Measurements from ENCODE around the gene STON1. TPM values are rescaled to one million over a fixed set of nuclear protein-coding genes. Genes with fewer than 3 reads are reported as not detected.

STON1 gene
- polyA plus RNA-seq, 2 of the 4 experiments (the other 2 are of a cell fraction) = 0.88 to 1.0 TPM

- peak in 1 of 2 experiments; percentile 42 for DNase-seq (ENCODE audit: low read depth in 1 of 2, low spot score in 1 of 2)
- ChIA-PET CTCF (interaction anchor here (1.1 to 2.7 kb wide), 6 partner anchors 9 to 1543 kb away, joined by 4 to 15 read pairs (median 6); no protein-coding TSS in a partner anchor), POLR2A (no interaction called here)
- 3% methylated on average over 7 of the region's 7 CpGs for WGBS (ENCODE audit: missing lambda C conversion rate)
- H3K4me1 ChIP-seq = no peaks in the 10 kb centered on the region
- no peaks in the 10 kb centered on the region for H3K9me3 ChIP-seq
- ATAC-seq = peak; percentile 88 to 95
- no peak overlapping the region for H3K27ac ChIP-seq
- H3K4me2 ChIP-seq = no peak overlapping the region
- TF ChIP-seq SMC3 (IDR thresholded peaks at IDR 0.05) = peak; percentile 31; the same call in 2 of the 3 replicates
- TF ChIP-seq ELK1 (IDR thresholded peaks at IDR 0.05; ENCODE audit: low read depth, low read length) = no peak
- TF ChIP-seq CTCF (IDR thresholded peaks at IDR 0.05) = peak; percentile 45; the same call in 2 of the 3 replicates
- TF ChIP-seq RAD21 (conservative IDR thresholded peaks at IDR 0.05 in 1 of 2, IDR thresholded peaks at IDR 0.05 in 1 of 2) = peak; percentile 37 to 55; a peak in 3 of 5 replicates
- FAIRE-seq = no peak
- H3K4me3 ChIP-seq = no peak overlapping the region
Observed at GRCh38 chr2:48601349-48601748, 71.4 kb downstream of the STON1 start.

- Histone ChIP-seq H3K9me3 (no peaks in the 10 kb centered on the region), H3K4me3 (no peak overlapping the region), H3K27ac (no peak overlapping the region), H3K4me2 (no peak overlapping the region), H3K4me1 (no peaks in the 10 kb centered on the region)
- 56% methylated on average over 5 of the region's 5 CpGs for WGBS (ENCODE audit: missing lambda C conversion rate)
- FAIRE-seq (no peak), ATAC-seq (no peak), DNase-seq (ENCODE audit: low read depth in 1 of 2, low spot score in 1 of 2) (no peak)
- ChIA-PET POLR2A (no interaction called here), CTCF (interaction anchor here (0.9 to 1.2 kb wide), 2 partner anchors 11 to 17 kb away, joined by 3 read pairs; no protein-coding TSS in a partner anchor)
- TF ChIP-seq HOXA7 (CRISPR knock-in tag; IDR thresholded peaks at IDR 0.05) (no peak), NFE2L2 (conservative IDR thresholded peaks at IDR 0.05; ENCODE audit: low read length) (no peak), ZNF302 (CRISPR knock-in tag; IDR thresholded peaks at IDR 0.05) (no peak), CHD4 (IDR thresholded peaks at IDR 0.05; ENCODE audit: borderline replicate concordance) (no peak)
Observed at GRCh38 chr2:48605482-48606175, 75.7 kb downstream of the STON1 start.

GRCh38 chr2:48607307-48608014 is 77.5 kb downstream of the STON1 start:
- WGBS (ENCODE audit: missing lambda C conversion rate) = 31% methylated on average over 10 of the region's 10 CpGs
- no peak for DNase-seq (ENCODE audit: low read depth in 1 of 2, low spot score in 1 of 2)
- TF ChIP-seq SMC3 (IDR thresholded peaks at IDR 0.05) = no peak
- TF ChIP-seq HDAC2 (IDR thresholded peaks at IDR 0.05) = no peak
- no peak for TF ChIP-seq EHMT2 (IDR thresholded peaks at IDR 0.05; ENCODE audit: low read depth)
- TF ChIP-seq E2F6 (IDR thresholded peaks at IDR 0.05; ENCODE audit: borderline replicate concordance, low read depth) = no peak
- TF ChIP-seq NFE2L2 (conservative IDR thresholded peaks at IDR 0.05; ENCODE audit: low read length) = no peak
- no peak for TF ChIP-seq MAZ (IDR thresholded peaks at IDR 0.05; ENCODE audit: borderline replicate concordance, low read depth, low read length)
- no peak for TF ChIP-seq HOXA7 (CRISPR knock-in tag; IDR thresholded peaks at IDR 0.05)
- TF ChIP-seq ZFP36 (IDR thresholded peaks at IDR 0.05; ENCODE audit: borderline replicate concordance, partially characterized antibody) = no peak
- TF ChIP-seq HEYL (CRISPR knock-in tag; IDR thresholded peaks at IDR 0.05) = no peak
- no peak for TF ChIP-seq KDM5A (IDR thresholded peaks at IDR 0.05)
- TF ChIP-seq GATA3 (IDR thresholded peaks at IDR 0.05; ENCODE audit: borderline replicate concordance) = no peak
- no peak for TF ChIP-seq ZNF302 (CRISPR knock-in tag; IDR thresholded peaks at IDR 0.05)
- TF ChIP-seq ELK1 (IDR thresholded peaks at IDR 0.05; ENCODE audit: low read depth, low read length) = no peak
- no peak for TF ChIP-seq MYC (IDR thresholded peaks at IDR 0.05; ENCODE audit: borderline replicate concordance, low read length)
- no peak for TF ChIP-seq PBX3 (IDR thresholded peaks at IDR 0.05)
- TF ChIP-seq ZSCAN20 (CRISPR knock-in tag; IDR thresholded peaks at IDR 0.05) = no peak
- POLR2A ChIA-PET = no interaction called here
- ATAC-seq = no peak
- Histone ChIP-seq H3K4me1 (no peaks in the 10 kb centered on the region), H3K4me2 (no peak overlapping the region), H3K27ac (no peak overlapping the region), H3K9me3 (no peaks in the 10 kb centered on the region), H3K4me3 (no peak overlapping the region)
- CTCF ChIA-PET = no interaction called here
- no peak for FAIRE-seq
